MCF 10A (cell line): Measurements from ENCODE around the gene LMTK3. TPM values are rescaled to one million over a fixed set of nuclear protein-coding genes. Genes with fewer than 3 reads are reported as not detected.

Source experiments
- Bru-seq: library from RNA; stranded (reverse); fragments of 400-500 nt; gene quantifications from one replicate; lab custom pipeline; 2021; lab: Mats Ljungman, UMichigan
- BruChase-seq, 2 experiments: library from RNA; stranded (reverse); fragments of 400-500 nt; gene quantifications; one replicate each; lab custom pipeline; 2021; lab: Mats Ljungman, UMichigan
- BruUV-seq: library from RNA; stranded (reverse); fragments of 400-500 nt; replicated peaks from 2 replicates; lab custom pipeline; 2021; lab: Mats Ljungman, UMichigan
- CTCF ChIA-PET: fragments of 300-600 bp; sonication (Branson Sonifier 250); formaldehyde crosslinking; extraction: SDS; loops from one replicate; lab custom pipeline; 2021; ENCODE audit warnings: antibody characterized with exemption, inconsistent platforms; lab: Yijun Ruan, JAX
- POLR2A ChIA-PET: fragments of 300-600, 350-650 bp; sonication (Branson Sonifier 250); formaldehyde crosslinking; extraction: SDS; loops from one replicate; lab custom pipeline; 2020; ENCODE audit warnings: antibody characterized with exemption, inconsistent platforms; lab: Yijun Ruan, JAX
- DNase-seq: peaks from one replicate; pipeline ENCODE4 v3.0.0-alpha.2; 2018; ENCODE audit not compliant: unreplicated experiment
- H3K27ac Mint-ChIP-seq: one replicate; pipeline ENCODE4 v1.8.0; 2022; ENCODE audit warnings: mild to moderate bottlenecking, low read depth, mixed read lengths; ENCODE audit not compliant: unreplicated experiment
- H3K27me3 Mint-ChIP-seq: one replicate; pipeline ENCODE4 v1.8.0; 2022; ENCODE audit warnings: mixed read lengths; ENCODE audit not compliant: insufficient read depth, unreplicated experiment
- H3K36me3 Mint-ChIP-seq: one replicate; pipeline ENCODE4 v1.8.0; 2022; ENCODE audit warnings: mild to moderate bottlenecking, moderate library complexity, mixed read lengths; ENCODE audit not compliant: insufficient read depth, unreplicated experiment
- H3K4me1 Mint-ChIP-seq: one replicate; pipeline ENCODE4 v1.8.0; 2022; ENCODE audit warnings: mixed read lengths; ENCODE audit not compliant: insufficient read depth, unreplicated experiment
- H3K4me3 Mint-ChIP-seq: one replicate; pipeline ENCODE4 v1.8.0; 2022; ENCODE audit warnings: mild to moderate bottlenecking, moderate library complexity, mixed read lengths; ENCODE audit not compliant: unreplicated experiment
- H3K9me3 Mint-ChIP-seq: one replicate; pipeline ENCODE4 v1.8.0; 2022; ENCODE audit warnings: mixed read lengths; ENCODE audit not compliant: unreplicated experiment
- intact Hi-C: fragments of 100-400 bp; cut with micrococcal nuclease; formaldehyde crosslinking; loops from 2 replicates; pipeline ENCODE4 v1.14.1; 2022
- long read RNA-seq: library from polyadenylated mRNA; stranded (forward); transcript quantifications from one replicate; pipeline ENCODE4 v2.0.0, GENCODE V29; 2022
- total RNA-seq: library from RNA; stranded (reverse); gene quantifications from 2 replicates; pipeline ENCODE4 v1.2.3, GENCODE V29; 2022
- TF ChIP-seq, protein P1 (sequence below): fragments of 200-600 bp; IDR thresholded peaks from one replicate; pipeline ENCODE4 v1.8.0; 2022; ENCODE audit warnings: antibody characterized with exemption, mild to moderate bottlenecking; ENCODE audit not compliant: unreplicated experiment

LMTK3 gene, protein sequence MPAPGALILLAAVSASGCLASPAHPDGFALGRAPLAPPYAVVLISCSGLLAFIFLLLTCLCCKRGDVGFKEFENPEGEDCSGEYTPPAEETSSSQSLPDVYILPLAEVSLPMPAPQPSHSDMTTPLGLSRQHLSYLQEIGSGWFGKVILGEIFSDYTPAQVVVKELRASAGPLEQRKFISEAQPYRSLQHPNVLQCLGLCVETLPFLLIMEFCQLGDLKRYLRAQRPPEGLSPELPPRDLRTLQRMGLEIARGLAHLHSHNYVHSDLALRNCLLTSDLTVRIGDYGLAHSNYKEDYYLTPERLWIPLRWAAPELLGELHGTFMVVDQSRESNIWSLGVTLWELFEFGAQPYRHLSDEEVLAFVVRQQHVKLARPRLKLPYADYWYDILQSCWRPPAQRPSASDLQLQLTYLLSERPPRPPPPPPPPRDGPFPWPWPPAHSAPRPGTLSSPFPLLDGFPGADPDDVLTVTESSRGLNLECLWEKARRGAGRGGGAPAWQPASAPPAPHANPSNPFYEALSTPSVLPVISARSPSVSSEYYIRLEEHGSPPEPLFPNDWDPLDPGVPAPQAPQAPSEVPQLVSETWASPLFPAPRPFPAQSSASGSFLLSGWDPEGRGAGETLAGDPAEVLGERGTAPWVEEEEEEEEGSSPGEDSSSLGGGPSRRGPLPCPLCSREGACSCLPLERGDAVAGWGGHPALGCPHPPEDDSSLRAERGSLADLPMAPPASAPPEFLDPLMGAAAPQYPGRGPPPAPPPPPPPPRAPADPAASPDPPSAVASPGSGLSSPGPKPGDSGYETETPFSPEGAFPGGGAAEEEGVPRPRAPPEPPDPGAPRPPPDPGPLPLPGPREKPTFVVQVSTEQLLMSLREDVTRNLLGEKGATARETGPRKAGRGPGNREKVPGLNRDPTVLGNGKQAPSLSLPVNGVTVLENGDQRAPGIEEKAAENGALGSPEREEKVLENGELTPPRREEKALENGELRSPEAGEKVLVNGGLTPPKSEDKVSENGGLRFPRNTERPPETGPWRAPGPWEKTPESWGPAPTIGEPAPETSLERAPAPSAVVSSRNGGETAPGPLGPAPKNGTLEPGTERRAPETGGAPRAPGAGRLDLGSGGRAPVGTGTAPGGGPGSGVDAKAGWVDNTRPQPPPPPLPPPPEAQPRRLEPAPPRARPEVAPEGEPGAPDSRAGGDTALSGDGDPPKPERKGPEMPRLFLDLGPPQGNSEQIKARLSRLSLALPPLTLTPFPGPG (N-terminal part only)
- total RNA-seq = 0.37 and 0.47 TPM in 2 replicates
- percentile 7 among the genes with signal in this experiment for Bru-seq, nascent RNA
- BruChase-seq, experiment 1, labeled RNA remaining after a 6-hour chase = percentile 13 among the genes with signal in this experiment
- BruChase-seq, experiment 2, labeled RNA remaining after a 2-hour chase = percentile 15 among the genes with signal in this experiment
- long read RNA-seq, partial matches to known transcripts = 0 of 9 reads
- long read RNA-seq, other reads (novel, unspliced or antisense) = 9 of 9 reads

DNA sequence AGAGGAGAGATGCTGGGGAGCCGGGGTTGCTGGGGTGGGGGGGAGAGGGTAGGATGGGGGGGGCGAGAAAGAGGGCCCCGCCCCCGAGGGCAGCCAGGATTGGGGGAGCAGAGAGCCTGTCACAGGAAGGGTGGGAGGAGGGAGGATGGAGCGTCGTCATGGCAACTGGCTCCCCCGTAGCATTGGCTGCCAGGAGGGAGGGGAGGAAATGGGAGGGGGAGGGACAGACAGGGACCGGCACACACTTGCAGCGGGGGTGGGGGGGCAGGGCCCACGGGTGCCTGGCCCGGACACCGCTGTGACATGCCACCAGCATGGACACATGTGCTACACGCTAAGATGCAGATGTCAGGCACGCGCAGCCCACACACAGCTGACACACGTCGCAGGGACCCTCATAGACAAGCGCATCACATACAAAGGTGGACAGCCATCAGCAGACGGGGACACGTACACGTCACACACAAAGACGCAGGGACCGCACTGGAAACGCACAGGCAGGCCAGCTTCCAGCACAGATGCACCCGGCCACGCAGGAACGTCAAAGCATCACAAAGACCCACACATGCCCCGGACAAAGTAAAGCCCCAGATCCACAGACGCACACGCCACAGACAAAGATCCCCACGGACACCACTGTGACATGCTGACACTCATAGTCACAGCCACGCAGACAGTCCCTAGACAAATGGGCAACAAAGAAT, at the start of gene LMTK3:
LMTK3 (minus strand) TSS at position 36 of the 704 bp plus-strand sequence. CDS start 259 bp downstream, outside the sequence.
- Mint-ChIP-seq H3K9me3 (no peaks in the 10 kb centered on the region), H3K4me1 (no peaks in the 10 kb centered on the region), H3K27ac (no peak within 1 kb of the TSS), H3K4me3 (no peak within 1 kb of the TSS), H3K27me3 (no peaks in the 10 kb centered on the region), H3K36me3 (peaks cover 5% of the 10 kb centered on the region)
- no TSS peak for BruUV-seq
- CTCF ChIA-PET = no interaction called here
- TF ChIP-seq, protein P1, sequence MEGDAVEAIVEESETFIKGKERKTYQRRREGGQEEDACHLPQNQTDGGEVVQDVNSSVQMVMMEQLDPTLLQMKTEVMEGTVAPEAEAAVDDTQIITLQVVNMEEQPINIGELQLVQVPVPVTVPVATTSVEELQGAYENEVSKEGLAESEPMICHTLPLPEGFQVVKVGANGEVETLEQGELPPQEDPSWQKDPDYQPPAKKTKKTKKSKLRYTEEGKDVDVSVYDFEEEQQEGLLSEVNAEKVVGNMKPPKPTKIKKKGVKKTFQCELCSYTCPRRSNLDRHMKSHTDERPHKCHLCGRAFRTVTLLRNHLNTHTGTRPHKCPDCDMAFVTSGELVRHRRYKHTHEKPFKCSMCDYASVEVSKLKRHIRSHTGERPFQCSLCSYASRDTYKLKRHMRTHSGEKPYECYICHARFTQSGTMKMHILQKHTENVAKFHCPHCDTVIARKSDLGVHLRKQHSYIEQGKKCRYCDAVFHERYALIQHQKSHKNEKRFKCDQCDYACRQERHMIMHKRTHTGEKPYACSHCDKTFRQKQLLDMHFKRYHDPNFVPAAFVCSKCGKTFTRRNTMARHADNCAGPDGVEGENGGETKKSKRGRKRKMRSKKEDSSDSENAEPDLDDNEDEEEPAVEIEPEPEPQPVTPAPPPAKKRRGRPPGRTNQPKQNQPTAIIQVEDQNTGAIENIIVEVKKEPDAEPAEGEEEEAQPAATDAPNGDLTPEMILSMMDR = no peak
- intact Hi-C loops = no loop called here
- no peak for DNase-seq
- POLR2A ChIA-PET = no interaction called here

GRCh38 chr19:48561412-48561811, 49.8 kb upstream of the LMTK3 start:
- Mint-ChIP-seq H3K27me3 (no peaks in the 10 kb centered on the region), H3K9me3 (no peaks in the 10 kb centered on the region), H3K4me3 (no peak overlapping the region), H3K36me3 (peaks cover 6% of the 10 kb centered on the region), H3K27ac (no peak overlapping the region), H3K4me1 (peaks cover 6% of the 10 kb centered on the region)
- no TSS peak for BruUV-seq
- TF ChIP-seq, protein P1 = no peak
- no peak for DNase-seq
- POLR2A ChIA-PET = no interaction called here
- intact Hi-C loops = no loop called here
- CTCF ChIA-PET = no interaction called here

DNA sequence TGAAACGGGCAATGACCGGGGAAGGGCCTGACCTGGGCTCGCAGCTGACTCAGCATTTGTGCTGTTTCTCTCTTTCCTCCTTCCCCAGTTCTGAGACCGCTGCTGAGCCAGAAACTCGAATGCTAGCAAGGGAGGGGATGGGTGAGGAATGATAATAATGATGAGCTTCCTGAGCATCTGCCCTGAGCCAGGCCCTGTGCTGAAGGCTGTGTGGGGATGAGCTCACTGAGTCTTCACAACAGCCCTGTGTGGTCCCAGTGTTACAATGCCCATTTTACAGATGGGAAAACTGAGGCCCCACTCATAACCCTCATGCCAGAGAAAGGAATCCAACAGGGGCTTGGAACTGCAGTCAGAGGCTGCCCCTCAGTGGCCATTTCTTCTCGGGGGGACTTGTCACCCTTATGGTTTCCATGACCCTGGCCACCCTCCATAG, 48.5 kb upstream of the LMTK3 start:
- Mint-ChIP-seq H3K4me3 (no peak overlapping the region), H3K36me3 (peaks cover 6% of the 10 kb centered on the region), H3K27ac (no peak overlapping the region), H3K4me1 (peaks cover 8% of the 10 kb centered on the region), H3K9me3 (no peaks in the 10 kb centered on the region), H3K27me3 (no peaks in the 10 kb centered on the region)
- TF ChIP-seq, protein P1 = no peak
- BruUV-seq = no TSS peak
- no peak for DNase-seq
- ChIA-PET POLR2A (no interaction called here), CTCF (interaction anchor here (0.6 kb wide), 1 partner anchor 228 kb away, joined by 5 read pairs; no protein-coding TSS in a partner anchor)
- intact Hi-C loops = no loop called here
